HG03097 (cell line): ENCODE measurements around the gene TUBA1C.
A peak's percentile ranks its signal among the peaks of the same experiment; 100 is the strongest.
"Not testable (repeated sequence)": the region's sequence is repeated elsewhere in the genome, so short reads cannot be mapped to it uniquely, and the experiment has no call there.

Experiments
- ATAC-seq: cut with Tn5 transposase; IDR thresholded peaks from one replicate; pipeline ENCODE4 v1.9.1; 2021; ENCODE audit not compliant: unreplicated experiment, low FRiP score

Gene TUBA1C

DNA sequence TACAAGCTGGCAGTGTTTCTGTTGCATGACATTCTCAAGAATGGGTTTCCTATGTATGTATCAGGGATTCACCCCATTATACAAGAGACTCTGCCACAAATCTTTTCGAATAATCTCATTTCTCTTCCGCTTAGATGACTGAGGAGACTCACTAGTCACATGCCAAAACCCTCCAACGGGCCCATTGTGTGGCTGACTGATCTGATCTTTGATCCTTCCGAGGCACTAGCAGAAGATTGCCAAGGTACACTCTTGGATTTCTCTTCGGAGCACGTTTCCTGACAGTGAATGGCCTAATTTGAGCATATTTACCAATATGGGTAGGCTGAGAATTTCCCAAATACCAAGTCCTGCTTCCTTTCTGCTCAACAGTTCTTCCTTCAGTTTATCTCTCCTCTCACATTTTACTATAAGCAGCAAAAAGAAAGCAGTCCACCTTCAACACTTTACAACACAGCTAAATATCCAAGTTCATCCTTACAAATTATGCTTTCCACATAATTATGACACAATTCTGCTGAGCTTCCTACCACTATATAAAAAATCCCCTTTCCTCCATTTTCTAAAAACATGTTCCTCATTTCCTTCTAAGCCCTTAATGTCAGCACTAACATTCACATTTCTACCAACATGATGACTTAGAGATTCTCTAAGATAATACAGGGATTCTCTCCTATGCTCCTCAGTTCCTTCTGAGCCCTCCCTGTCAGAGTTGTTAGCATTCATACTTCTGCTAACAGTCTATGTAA is 41.1 kb downstream of the TUBA1C start:
- ATAC-seq: no peak

DNA sequence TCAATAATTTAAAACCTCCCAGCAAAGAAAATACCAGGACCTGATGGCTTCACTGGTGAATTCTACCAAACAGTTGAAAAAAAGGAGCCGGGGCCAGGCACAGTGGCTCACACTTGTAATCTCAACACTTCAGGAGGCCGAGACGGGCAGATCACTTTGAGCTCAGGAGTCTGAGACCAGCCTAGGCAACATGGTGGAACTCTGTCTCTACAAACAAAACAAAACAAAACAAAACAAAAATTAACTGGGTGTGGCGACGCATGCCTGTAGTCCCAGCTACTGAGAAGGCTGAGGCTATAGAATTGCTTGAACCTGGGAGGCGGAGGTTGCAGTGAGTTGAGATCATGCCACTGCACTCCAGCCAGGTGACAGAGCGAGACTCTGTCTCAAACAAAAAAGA is 44.5 kb downstream of the TUBA1C start:
- no peak for ATAC-seq

DNA sequence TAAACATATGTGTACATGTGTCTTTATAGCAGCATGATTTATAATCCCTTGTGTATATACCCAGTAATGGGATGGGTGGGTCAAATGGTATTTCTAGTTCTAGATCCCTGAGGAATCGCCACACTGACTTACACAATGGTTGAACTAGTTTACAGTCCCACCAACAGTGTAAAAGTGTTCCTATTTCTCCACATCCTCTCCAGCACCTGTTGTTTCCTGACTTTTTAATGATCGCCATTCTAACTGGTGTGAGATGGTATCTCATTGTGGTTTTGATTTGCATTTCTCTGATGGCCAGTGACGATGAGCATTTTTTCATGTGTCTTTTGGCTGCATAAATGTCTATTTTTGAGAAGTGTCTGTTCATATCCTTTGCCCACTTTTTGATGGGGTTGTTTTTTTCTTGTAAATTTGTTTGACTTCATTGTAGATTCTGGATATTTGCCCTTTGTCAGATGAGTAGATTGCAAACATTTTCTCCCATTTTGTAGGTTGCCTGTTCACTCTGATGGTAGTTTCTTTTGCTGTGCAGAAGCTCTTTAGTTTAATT is 45.6 kb downstream of the TUBA1C start:
- ATAC-seq: not testable (repeated sequence)

DNA sequence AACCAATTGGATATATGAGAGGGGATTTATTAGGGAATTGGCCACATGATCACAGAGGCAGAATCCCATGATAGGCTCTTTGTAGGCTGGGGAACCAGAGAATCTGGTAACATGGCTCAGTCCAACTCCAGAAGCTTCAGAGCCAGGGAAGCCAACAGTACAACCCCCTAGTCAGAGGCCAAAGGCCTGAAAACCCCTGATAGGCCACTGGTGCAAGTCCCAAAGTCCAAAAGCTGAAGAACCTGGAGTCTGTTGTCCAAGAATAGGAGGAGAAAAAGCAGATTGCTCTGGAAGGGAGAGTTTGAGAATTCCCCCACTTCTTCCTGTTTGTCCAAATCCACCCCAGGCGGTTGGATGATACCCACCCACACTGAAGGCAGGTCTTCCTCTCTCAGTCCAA is 49.9 kb downstream of the TUBA1C start:
- ATAC-seq: no peak

DNA sequence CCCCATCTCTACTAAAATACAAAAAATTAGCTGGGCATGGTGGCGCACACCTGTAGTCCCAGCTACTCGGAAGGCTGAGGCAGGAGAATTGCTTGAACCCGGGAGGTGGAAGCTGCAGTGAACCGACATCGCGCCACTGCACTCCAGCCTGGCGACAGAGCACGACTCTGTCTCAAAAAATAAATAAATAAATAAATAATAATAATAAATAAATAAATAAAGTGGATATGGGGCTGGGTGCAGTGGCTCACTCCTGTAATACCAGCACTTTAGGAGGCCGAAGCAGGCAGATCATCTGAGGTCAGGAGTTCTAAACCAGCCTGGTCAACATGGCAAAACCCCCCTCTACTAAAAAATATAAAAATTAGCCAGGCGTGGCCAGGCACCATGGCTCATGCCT is 52.2 kb downstream of the TUBA1C start:
- not testable (repeated sequence) for ATAC-seq

DNA sequence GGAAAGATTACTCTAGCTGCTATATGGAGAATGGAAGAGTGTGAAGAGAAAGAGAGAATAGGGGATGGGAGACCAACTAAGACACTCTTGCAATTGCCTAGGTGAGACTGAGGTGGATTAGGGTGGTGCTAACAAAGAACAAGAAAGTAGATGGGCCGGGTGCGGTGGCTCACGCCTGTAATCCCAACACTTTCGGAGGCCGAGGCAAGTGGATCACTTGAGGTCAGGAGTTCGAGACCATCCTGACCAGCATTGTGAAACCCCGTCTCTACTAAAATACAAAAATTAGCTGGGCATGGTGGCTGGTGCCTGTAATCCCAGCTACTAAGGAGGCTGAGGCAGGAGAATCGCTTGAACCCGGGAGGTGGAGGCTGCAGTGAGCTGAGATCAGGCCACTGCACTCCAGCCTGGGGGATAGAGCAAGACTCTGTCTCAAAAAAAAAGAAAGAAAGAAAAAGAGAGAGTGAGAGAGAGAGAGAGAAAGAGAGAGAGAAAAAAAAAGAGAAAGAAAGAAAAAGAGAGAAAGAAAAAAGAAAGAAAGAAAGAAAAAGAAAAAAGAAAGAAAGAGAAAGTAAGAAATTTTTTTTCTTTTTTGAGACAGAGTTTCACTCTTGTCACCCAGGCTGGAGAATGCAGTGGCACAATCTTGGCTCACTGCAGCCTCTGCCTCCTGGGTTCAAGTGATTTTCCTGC is 55.7 kb downstream of the TUBA1C start:
- ATAC-seq: not testable (repeated sequence)

DNA sequence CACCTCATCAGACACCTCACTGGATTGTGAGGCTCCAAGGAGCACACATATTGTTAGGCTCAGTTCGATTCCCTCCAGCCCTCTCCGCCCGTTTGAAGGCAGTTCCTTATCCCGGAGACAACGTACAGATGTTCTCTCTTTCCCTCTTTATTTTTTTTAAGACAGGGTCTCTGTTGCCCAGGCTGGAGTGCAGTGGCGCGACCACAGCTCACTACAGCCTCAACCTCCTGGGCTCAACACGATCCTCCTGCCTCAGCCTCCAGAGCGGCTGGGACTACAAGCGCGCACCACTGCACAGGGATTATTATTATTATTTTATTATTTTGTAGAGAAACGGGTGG is 57.5 kb downstream of the TUBA1C start:
- no peak for ATAC-seq

DNA sequence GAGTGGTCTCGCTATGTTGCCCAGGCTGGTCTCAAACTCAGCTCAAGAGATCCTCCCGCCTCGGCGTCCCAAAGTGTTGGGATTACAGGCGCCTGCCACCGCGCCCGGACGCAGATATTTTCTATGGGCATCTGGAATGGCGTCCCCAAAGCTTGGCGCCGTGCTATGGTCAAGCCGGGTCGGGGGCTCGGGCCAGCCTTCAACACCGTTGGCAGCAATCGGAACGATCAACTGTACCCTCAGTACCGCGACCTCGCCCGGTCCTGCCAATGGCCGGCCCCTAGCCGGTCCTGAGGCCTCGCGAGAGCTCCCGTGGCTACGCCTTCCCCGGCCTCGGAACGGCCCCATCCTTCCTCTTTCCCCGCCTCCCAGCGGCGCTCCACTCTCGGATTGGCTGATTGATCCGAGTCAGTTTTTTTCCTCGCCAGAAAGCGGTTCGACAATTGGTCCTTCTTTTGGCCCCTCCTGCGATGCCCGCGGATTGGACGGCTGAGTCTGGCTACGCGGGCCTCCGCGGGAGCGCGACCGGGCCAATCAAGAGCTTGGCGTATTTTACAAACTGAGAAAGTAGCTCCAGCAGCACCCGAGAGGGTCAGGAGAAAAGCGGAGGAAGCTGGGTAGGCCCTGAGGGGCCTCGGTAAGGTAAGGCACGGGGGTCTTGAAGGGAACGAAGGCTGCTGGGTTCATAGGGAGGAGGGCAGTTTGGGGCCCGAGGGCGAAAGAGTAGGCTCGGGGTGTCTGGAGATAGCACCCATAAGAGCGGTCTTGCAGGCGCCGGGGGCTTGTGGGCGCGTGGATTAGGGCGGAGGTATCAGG is 58.0 kb downstream of the TUBA1C start, which contains the start of gene TROAP:
Gene TROAP, plus strand, starts transcription at position 548 of the 816 bp plus-strand sequence. CDS start 354 bp downstream, outside the sequence.
- peak; percentile 96 for ATAC-seq

DNA sequence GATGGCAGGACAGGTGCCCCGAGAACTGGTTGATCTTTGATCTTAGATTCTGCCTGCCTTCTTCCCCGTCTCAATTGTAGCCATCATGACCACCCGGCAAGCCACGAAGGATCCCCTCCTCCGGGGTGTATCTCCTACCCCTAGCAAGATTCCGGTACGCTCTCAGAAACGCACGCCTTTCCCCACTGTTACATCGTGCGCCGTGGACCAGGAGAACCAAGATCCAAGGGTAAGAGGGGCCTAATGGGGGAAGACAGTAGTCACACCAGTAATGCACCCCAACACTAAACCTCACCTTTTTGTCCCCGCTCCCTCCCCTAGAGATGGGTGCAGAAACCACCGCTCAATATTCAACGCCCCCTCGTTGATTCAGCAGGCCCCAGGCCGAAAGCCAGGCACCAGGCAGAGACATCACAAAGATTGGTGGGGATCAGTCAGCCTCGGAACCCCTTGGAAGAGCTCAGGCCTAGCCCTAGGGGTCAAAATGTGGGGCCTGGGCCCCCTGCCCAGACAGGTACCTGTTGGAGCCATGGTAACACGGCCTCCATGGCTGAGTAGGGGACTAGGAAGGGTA is 58.7 kb downstream of the TUBA1C start:
- ATAC-seq: no peak
